ENCODE measurements around the gene DLG1.

- TF ChIP-seq POLR2A (IDR thresholded peaks at IDR 0.05; ENCODE audit: low read length) = no peak
- no peak for TF ChIP-seq GATA1 (IDR thresholded peaks at IDR 0.05; ENCODE audit: low read depth, low read length)
Measured at GRCh38 chr3:197021231-197021630, 277.2 kb downstream of the DLG1 start.
